Neural progenitor cell (in vitro differentiated cells): ENCODE measurements around the gene TSPAN4. TPM values are rescaled to one million over a fixed set of nuclear protein-coding genes. Genes with fewer than 3 reads are reported as not detected.

ENCODE experiments used
- DNase-seq: peaks from one replicate; pipeline ENCODE4 v3.0.0-alpha.2; 2016; ENCODE audit warnings: low spot score
- H2AFZ ChIP-seq: fragments of 200-600 bp; sonication (generic); replicated peaks from 2 replicates; pipeline ENCODE4 v1.6.1; 2016; ENCODE audit warnings: antibody characterized with exemption
- H3F3A ChIP-seq: fragments of 200-600 bp; sonication (generic); 2 replicates; pipeline ENCODE4 v1.6.1; 2016; ENCODE audit warnings: antibody characterized with exemption, low read depth
- H3K27ac ChIP-seq: fragments of 200-600 bp; sonication (generic); 2 replicates; pipeline ENCODE4 v1.5.1; 2016; ENCODE audit warnings: mild to moderate bottlenecking
- H3K27me3 ChIP-seq: fragments of 200-600 bp; sonication (generic); 2 replicates; pipeline ENCODE4 v1.6.1; 2016; ENCODE audit warnings: mild to moderate bottlenecking, moderate library complexity
- H3K36me3 ChIP-seq: fragments of 200-600 bp; sonication (generic); 2 replicates; pipeline ENCODE4 v1.5.1; 2016
- H3K4me1 ChIP-seq: fragments of 200-600 bp; sonication (generic); 2 replicates; pipeline ENCODE4 v1.6.1; 2016; ENCODE audit warnings: mixed run types
- H3K4me2 ChIP-seq: fragments of 200-600 bp; sonication (generic); 2 replicates; pipeline ENCODE4 v1.6.1; 2016
- H3K4me3 ChIP-seq: fragments of 200-600 bp; sonication (generic); 2 replicates; pipeline ENCODE4 v1.5.1; 2016
- H3K79me2 ChIP-seq: fragments of 200-600 bp; sonication (generic); 2 replicates; pipeline ENCODE4 v1.6.1; 2016; ENCODE audit warnings: low read depth
- H3K9ac ChIP-seq: fragments of 200-600 bp; sonication (generic); 2 replicates; pipeline ENCODE4 v1.6.1; 2016
- H3K9me3 ChIP-seq: fragments of 200-600 bp; sonication (generic); 2 replicates; pipeline ENCODE4 v1.5.1; 2016; ENCODE audit warnings: low read depth
- H4K20me1 ChIP-seq: fragments of 200-600 bp; sonication (generic); 2 replicates; pipeline ENCODE4 v1.6.1; 2016; ENCODE audit warnings: low read depth
- H3K27ac Mint-ChIP-seq: 3 replicates; pipeline ENCODE4 v1.8.0; 2021; ENCODE audit warnings: mixed read lengths
- H3K27me3 Mint-ChIP-seq: 2 replicates; pipeline ENCODE4 v1.8.0; 2022; ENCODE audit warnings: low read depth, mild to moderate bottlenecking, inconsistent platforms, moderate library complexity, mixed read lengths; ENCODE audit not compliant: insufficient read depth
- H3K36me3 Mint-ChIP-seq: 3 replicates; pipeline ENCODE4 v1.8.0; 2021; ENCODE audit warnings: mixed read lengths
- H3K4me1 Mint-ChIP-seq: 3 replicates; pipeline ENCODE4 v1.8.0; 2021; ENCODE audit warnings: mixed read lengths
- H3K4me3 Mint-ChIP-seq: 3 replicates; pipeline ENCODE4 v1.8.0; 2021; ENCODE audit warnings: mild to moderate bottlenecking, moderate library complexity, mixed read lengths
- H3K9me3 Mint-ChIP-seq: 3 replicates; pipeline ENCODE4 v1.8.0; 2020; ENCODE audit warnings: mixed read lengths
- EZH2 ChIP-seq: fragments of 200-600 bp; sonication (generic); IDR thresholded peaks from 2 replicates; pipeline ENCODE4 v1.6.1; 2017; ENCODE audit warnings: antibody characterized with exemption, mild to moderate bottlenecking, moderate library complexity
- EZH2phosphoT487 ChIP-seq: fragments of 200-600 bp; sonication (generic); IDR thresholded peaks from 2 replicates; pipeline ENCODE4 v1.6.1; 2017; ENCODE audit warnings: antibody characterized with exemption
- total RNA-seq: library from RNA; depleted of rRNA; stranded (reverse); fragments of >200 nt; gene quantifications from 2 replicates; pipeline ENCODE4 v1.2.3, GENCODE V29; 2015; ENCODE audit warnings: low replicate concordance
- TF ChIP-seq, protein P1 (sequence below): fragments of 200-600 bp; sonication (generic); IDR thresholded peaks from 2 replicates; pipeline ENCODE4 v1.5.1; 2017; ENCODE audit warnings: antibody characterized with exemption, mild to moderate bottlenecking

TSPAN4 gene
- total RNA-seq, 1 donor from 2014 or later: 19.6 TPM

GRCh38 chr11:876545-876944, 33.9 kb downstream of the TSPAN4 start:
- TF ChIP-seq, protein P1, sequence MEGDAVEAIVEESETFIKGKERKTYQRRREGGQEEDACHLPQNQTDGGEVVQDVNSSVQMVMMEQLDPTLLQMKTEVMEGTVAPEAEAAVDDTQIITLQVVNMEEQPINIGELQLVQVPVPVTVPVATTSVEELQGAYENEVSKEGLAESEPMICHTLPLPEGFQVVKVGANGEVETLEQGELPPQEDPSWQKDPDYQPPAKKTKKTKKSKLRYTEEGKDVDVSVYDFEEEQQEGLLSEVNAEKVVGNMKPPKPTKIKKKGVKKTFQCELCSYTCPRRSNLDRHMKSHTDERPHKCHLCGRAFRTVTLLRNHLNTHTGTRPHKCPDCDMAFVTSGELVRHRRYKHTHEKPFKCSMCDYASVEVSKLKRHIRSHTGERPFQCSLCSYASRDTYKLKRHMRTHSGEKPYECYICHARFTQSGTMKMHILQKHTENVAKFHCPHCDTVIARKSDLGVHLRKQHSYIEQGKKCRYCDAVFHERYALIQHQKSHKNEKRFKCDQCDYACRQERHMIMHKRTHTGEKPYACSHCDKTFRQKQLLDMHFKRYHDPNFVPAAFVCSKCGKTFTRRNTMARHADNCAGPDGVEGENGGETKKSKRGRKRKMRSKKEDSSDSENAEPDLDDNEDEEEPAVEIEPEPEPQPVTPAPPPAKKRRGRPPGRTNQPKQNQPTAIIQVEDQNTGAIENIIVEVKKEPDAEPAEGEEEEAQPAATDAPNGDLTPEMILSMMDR: no peak
- no peak for TF ChIP-seq EZH2
- TF ChIP-seq EZH2phosphoT487: no peak
- Histone ChIP-seq H3K9ac (no peak overlapping the region), H3K4me2 (no peak overlapping the region), H3F3A (no peaks in the 10 kb centered on the region), H3K4me1 (no peaks in the 10 kb centered on the region), H2AFZ (no peak overlapping the region), H3K79me2 (no peaks in the 10 kb centered on the region), H3K4me3 (no peak overlapping the region), H3K9me3 (no peaks in the 10 kb centered on the region), H3K27ac (no peak overlapping the region), H3K36me3 (no peaks in the 10 kb centered on the region), H3K27me3 (no peaks in the 10 kb centered on the region), H4K20me1 (peaks cover 4% of the 10 kb centered on the region)
- Mint-ChIP-seq H3K27me3 (peaks cover 13% of the 10 kb centered on the region), H3K4me1 (no peaks in the 10 kb centered on the region), H3K27ac (no peak overlapping the region), H3K36me3 (peaks cover 19% of the 10 kb centered on the region), H3K4me3 (no peak overlapping the region), H3K9me3 (no peaks in the 10 kb centered on the region)
- DNase-seq: no peak

DNA sequence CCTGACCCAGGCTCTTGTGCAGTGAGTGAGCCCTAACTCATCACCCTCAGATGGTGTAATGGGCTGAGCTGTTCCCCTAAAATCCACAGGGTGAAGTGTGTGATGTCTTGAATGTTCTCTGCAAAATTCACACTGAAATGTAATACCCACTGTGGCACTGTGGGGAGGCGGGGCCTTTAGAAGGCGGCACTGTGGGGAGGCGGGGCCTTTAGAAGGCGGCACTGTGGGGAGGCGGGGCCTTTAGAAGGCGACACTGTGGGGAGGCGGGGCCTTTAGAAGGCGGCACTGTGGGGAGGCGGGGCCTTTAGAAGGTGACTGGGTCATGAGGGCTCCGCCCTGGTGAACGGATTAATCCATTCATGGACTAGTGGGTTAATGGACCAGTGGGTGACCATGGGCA, 34.9 kb downstream of the TSPAN4 start:
- Histone ChIP-seq H3K9ac (no peak overlapping the region), H3F3A (no peaks in the 10 kb centered on the region), H2AFZ (no peak overlapping the region), H3K4me2 (no peak overlapping the region), H3K36me3 (no peaks in the 10 kb centered on the region), H3K4me1 (no peaks in the 10 kb centered on the region), H4K20me1 (peaks cover 1% of the 10 kb centered on the region), H3K4me3 (no peak overlapping the region), H3K79me2 (no peaks in the 10 kb centered on the region), H3K27ac (no peak overlapping the region), H3K9me3 (no peaks in the 10 kb centered on the region), H3K27me3 (no peaks in the 10 kb centered on the region)
- H3K36me3 Mint-ChIP-seq: peaks cover 25% of the 10 kb centered on the region
- TF ChIP-seq, protein P1: no peak
- no peak for TF ChIP-seq EZH2
- no peak for TF ChIP-seq EZH2phosphoT487
- H3K9me3 Mint-ChIP-seq: no peaks in the 10 kb centered on the region
- no peaks in the 10 kb centered on the region for H3K4me1 Mint-ChIP-seq
- peak; percentile 48 for DNase-seq
- H3K27ac Mint-ChIP-seq: no peak overlapping the region
- H3K4me3 Mint-ChIP-seq: no peak overlapping the region
- H3K27me3 Mint-ChIP-seq: peaks cover 11% of the 10 kb centered on the region

- H4K20me1 ChIP-seq: no peaks in the 10 kb centered on the region
- TF ChIP-seq, protein P1: no peak
- H3F3A ChIP-seq: no peaks in the 10 kb centered on the region
- no peak overlapping the region for H3K4me2 ChIP-seq
- Mint-ChIP-seq H3K36me3 (peaks cover 22% of the 10 kb centered on the region), H3K27ac (no peak overlapping the region), H3K27me3 (peaks cover 8% of the 10 kb centered on the region), H3K4me1 (no peaks in the 10 kb centered on the region), H3K4me3 (no peak overlapping the region), H3K9me3 (no peaks in the 10 kb centered on the region)
- H3K27ac ChIP-seq: no peak overlapping the region
- no peaks in the 10 kb centered on the region for H3K27me3 ChIP-seq
- no peak overlapping the region for H3K4me3 ChIP-seq
- no peak overlapping the region for H2AFZ ChIP-seq
- no peaks in the 10 kb centered on the region for H3K9me3 ChIP-seq
- no peaks in the 10 kb centered on the region for H3K36me3 ChIP-seq
- no peak overlapping the region for H3K9ac ChIP-seq
- DNase-seq: no peak
- H3K79me2 ChIP-seq: no peaks in the 10 kb centered on the region
- H3K4me1 ChIP-seq: no peaks in the 10 kb centered on the region
Measured at GRCh38 chr11:880447-880846, 37.8 kb downstream of the TSPAN4 start.

GRCh38 chr11:882596-882995, 39.9 kb downstream of the TSPAN4 start:
- Histone ChIP-seq H3K36me3 (no peaks in the 10 kb centered on the region), H3K4me2 (no peak overlapping the region), H3F3A (no peaks in the 10 kb centered on the region), H4K20me1 (no peaks in the 10 kb centered on the region), H3K4me1 (no peaks in the 10 kb centered on the region), H3K79me2 (no peaks in the 10 kb centered on the region), H3K27ac (no peak overlapping the region), H2AFZ (no peak overlapping the region), H3K9ac (no peak overlapping the region), H3K27me3 (no peaks in the 10 kb centered on the region), H3K9me3 (no peaks in the 10 kb centered on the region), H3K4me3 (no peak overlapping the region)
- Mint-ChIP-seq H3K36me3 (peaks cover 24% of the 10 kb centered on the region), H3K27me3 (peaks cover 2% of the 10 kb centered on the region), H3K27ac (no peak overlapping the region), H3K4me3 (no peak overlapping the region), H3K9me3 (no peaks in the 10 kb centered on the region), H3K4me1 (no peaks in the 10 kb centered on the region)
- DNase-seq: no peak
- no peak for TF ChIP-seq EZH2
- no peak for TF ChIP-seq EZH2phosphoT487
- TF ChIP-seq, protein P1: no peak
